Sigmoid colon (tissue), 4 donors: Measurements from ENCODE around the gene SLC39A12.

Experiments used
- CTCF ChIP-seq, 4 experiments: fragments of 450-650 bp in 3 of 4; fragments of 200-600 bp in 1 of 4; IDR thresholded peaks; one replicate each; pipeline ENCODE4 v1.5.1; 2016 to 2019; ENCODE audit warnings: antibody characterized with exemption in 4 of 4, mild to moderate bottlenecking in 3 of 4, moderate library complexity in 2 of 4
- EP300 ChIP-seq, 4 donors: sonication (generic); formaldehyde crosslinking; IDR thresholded peaks; one replicate each; pipeline ENCODE4 v1.6.1; 2017; ENCODE audit warnings: antibody characterized with exemption in 4 of 4
- POLR2A ChIP-seq, 2 donors: fragments of 450-650 bp; IDR thresholded peaks; one replicate each; pipeline ENCODE4 v1.6.1; 2016; ENCODE audit warnings: antibody characterized with exemption in 2 of 2, mild to moderate bottlenecking in 2 of 2, moderate library complexity in 2 of 2
- POLR2AphosphoS5 ChIP-seq, 4 donors: sonication (generic); formaldehyde crosslinking; IDR thresholded peaks; one replicate each; pipeline ENCODE4 v1.6.1; 2017; ENCODE audit warnings: antibody characterized with exemption in 4 of 4

GRCh38 chr10:17989908-17990767 lies 38.4 kb downstream of the SLC39A12 start:
- TF ChIP-seq CTCF (IDR thresholded peaks at IDR 0.05) (no peak), POLR2AphosphoS5 (IDR thresholded peaks at IDR 0.05) (no peak), POLR2A (IDR thresholded peaks at IDR 0.05) (no peak), EP300 (IDR thresholded peaks at IDR 0.05) (no peak)
